Retinal pigment epithelial cell (primary cell): Measurements from ENCODE around the gene CECR2.
A peak's percentile ranks its signal among the peaks of the same experiment; 100 is the strongest.

Experiments used
- DNase-seq: peaks from one replicate; pipeline ENCODE4 v3.0.0-alpha.2; 2010; ENCODE audit warnings: low read depth
- H3K4me3 ChIP-seq: 2 replicates; pipeline ENCODE4 v1.5.1; 2011; ENCODE audit warnings: mild to moderate bottlenecking, low read length, control low read depth, moderate library complexity
- CTCF ChIP-seq: conservative IDR thresholded peaks from 2 replicates; pipeline ENCODE4 v1.5.1; 2011; ENCODE audit warnings: low read depth, low read length, control low read depth, inconsistent platforms

The CECR2 gene

GRCh38 chr22:17570851-17571631 is 201.8 kb downstream of the CECR2 start:
- TF ChIP-seq CTCF, result no peak
- peak overlapping the region; percentile 33 for H3K4me3 ChIP-seq
- DNase-seq, result peak; percentile 83

GRCh38 chr22:17575151-17575550 is 205.9 kb downstream of the CECR2 start:
- DNase-seq, result no peak
- H3K4me3 ChIP-seq, result no peak overlapping the region
- no peak for TF ChIP-seq CTCF

GRCh38 chr22:17575681-17576080 is 206.4 kb downstream of the CECR2 start:
- DNase-seq, result no peak
- H3K4me3 ChIP-seq, result no peak overlapping the region
- no peak for TF ChIP-seq CTCF

GRCh38 chr22:17576470-17576869 is 207.2 kb downstream of the CECR2 start:
- H3K4me3 ChIP-seq, result no peak overlapping the region
- TF ChIP-seq CTCF, result no peak
- no peak for DNase-seq

GRCh38 chr22:17578136-17578754 is 209.0 kb downstream of the CECR2 start:
- no peak for TF ChIP-seq CTCF
- DNase-seq, result peak; percentile 87
- H3K4me3 ChIP-seq, result no peak overlapping the region

- DNase-seq, result no peak
- H3K4me3 ChIP-seq, result no peak overlapping the region
- TF ChIP-seq CTCF, result no peak
These were observed 210.3 kb downstream of the CECR2 start for GRCh38 chr22:17579535-17579981.
